GM12875 (cell line): Measurements from ENCODE around the gene THSD4.

Experiments used
- H3K4me3 ChIP-seq: one replicate; pipeline ENCODE4 v1.5.1; 2011; ENCODE audit warnings: low read depth, low read length, control low read depth
- TF ChIP-seq, protein P1 (sequence below): IDR thresholded peaks from 2 replicates; pipeline ENCODE4 v1.5.1; 2011; ENCODE audit warnings: low read depth, mild to moderate bottlenecking, control low read depth, inconsistent platforms, low read length, moderate library complexity, borderline replicate concordance; ENCODE audit not compliant: insufficient read depth

The THSD4 gene

DNA sequence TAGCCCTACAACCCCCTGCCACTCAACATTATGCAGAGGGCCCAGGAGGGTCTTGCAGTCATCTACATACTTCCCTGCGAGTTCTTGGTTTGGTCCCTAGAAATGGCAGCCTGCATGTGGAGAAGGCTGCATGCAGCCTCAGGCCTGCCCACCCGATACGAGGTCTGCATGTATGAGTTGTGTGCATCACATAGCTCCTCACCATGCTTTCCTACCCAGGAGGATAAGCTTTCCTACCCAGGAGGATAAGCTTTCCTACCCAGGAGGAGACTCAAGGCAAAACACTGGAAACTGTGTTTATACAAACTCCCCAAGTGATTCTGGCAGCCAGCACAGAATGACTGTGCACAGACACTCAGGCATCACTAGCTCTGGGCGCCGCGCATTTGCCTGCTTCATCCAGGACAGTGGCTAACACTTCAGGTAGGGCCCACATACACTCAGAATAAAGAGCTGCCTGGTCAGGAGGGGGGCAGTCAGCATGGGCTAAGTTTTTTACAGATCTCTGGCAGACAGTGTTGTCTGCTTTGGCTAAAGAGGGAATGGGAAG, 187.7 kb downstream of the THSD4 start:
- TF ChIP-seq, protein P1, sequence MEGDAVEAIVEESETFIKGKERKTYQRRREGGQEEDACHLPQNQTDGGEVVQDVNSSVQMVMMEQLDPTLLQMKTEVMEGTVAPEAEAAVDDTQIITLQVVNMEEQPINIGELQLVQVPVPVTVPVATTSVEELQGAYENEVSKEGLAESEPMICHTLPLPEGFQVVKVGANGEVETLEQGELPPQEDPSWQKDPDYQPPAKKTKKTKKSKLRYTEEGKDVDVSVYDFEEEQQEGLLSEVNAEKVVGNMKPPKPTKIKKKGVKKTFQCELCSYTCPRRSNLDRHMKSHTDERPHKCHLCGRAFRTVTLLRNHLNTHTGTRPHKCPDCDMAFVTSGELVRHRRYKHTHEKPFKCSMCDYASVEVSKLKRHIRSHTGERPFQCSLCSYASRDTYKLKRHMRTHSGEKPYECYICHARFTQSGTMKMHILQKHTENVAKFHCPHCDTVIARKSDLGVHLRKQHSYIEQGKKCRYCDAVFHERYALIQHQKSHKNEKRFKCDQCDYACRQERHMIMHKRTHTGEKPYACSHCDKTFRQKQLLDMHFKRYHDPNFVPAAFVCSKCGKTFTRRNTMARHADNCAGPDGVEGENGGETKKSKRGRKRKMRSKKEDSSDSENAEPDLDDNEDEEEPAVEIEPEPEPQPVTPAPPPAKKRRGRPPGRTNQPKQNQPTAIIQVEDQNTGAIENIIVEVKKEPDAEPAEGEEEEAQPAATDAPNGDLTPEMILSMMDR = no peak
- no peak overlapping the region for H3K4me3 ChIP-seq

DNA sequence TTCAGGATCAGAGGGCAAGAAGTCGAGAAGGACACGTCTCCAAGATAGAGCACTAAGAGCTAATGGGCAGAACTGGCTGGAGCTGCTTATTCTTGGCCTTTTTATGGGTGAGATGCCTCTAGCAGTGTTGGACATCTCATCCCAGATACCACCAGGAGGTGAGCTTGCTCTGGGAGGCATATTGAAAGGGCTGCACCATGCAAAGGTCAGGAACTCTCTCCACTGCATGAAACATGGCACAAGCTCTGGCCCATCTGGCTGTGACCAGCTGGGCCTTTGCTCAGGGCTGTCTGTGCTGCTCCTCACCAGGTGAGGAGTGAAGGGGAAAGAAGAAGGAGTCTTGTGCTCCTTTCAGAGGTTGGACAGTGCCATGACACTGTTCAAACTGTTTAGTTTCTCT, 188.7 kb downstream of the THSD4 start:
- H3K4me3 ChIP-seq = no peak overlapping the region
- TF ChIP-seq, protein P1 = no peak

DNA sequence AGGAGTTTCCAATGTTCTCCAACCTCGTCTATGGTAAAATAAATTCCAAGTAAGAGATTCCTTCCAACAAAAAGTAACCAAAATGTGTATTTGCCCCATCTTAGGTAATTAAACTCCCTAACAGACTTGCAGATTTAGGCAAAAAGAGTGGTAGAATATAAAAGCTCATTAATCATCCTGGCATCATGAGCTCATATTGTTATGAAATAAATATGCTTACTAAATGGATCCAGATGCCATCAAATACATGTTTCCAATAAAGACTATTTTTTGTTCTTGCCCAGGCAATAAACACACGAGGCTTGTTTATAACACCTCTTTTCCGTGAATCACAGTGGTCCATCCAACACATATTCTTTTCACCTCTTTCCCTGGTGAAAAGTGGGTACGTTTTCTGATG, 189.4 kb downstream of the THSD4 start:
- TF ChIP-seq, protein P1 = no peak
- no peak overlapping the region for H3K4me3 ChIP-seq

DNA sequence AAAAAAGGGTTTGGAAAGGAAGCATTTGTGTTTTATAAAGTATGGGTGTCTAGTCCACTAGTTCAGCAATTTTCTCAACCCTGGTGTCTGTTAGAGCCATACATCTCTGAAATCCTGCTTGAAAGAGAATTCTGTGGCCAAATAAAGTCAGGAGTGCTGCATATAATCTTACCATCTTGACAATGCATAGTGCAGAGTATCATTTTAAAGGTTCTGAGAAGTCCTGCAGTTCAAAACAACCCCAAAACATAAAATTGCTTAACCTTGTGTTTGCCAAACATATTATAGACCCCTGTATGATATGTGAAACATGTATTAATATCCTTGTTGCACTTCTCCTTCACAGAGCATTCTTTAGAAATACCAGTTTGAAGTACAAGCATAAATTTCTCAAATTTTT, 191.3 kb downstream of the THSD4 start:
- no peak overlapping the region for H3K4me3 ChIP-seq
- TF ChIP-seq, protein P1 = no peak

DNA sequence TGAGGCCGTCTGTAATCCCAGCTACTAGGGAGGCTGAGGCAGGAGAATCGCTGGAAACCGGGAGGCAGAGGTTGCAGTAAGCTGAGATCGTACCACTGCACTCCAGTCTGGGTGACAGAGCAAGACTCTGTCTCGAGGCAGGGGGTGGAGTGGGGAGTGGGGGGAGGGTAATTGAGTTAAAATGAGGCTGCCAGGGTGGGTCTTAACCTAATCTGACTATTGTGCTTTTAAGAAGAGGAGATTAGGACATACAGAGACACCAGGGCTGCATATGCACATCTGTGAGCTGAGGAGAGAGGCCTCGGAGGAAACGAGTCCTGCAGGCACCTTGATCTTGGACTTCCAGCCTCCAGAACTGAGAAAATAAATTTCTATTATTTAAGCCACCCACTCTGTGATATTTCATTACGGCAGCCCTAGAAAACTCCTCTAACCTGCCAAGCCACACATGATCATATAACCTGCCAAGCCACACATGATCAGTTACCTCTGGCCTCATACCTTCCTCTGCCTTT, 197.0 kb downstream of the THSD4 start:
- H3K4me3 ChIP-seq = no peak overlapping the region
- TF ChIP-seq, protein P1 = no peak

DNA sequence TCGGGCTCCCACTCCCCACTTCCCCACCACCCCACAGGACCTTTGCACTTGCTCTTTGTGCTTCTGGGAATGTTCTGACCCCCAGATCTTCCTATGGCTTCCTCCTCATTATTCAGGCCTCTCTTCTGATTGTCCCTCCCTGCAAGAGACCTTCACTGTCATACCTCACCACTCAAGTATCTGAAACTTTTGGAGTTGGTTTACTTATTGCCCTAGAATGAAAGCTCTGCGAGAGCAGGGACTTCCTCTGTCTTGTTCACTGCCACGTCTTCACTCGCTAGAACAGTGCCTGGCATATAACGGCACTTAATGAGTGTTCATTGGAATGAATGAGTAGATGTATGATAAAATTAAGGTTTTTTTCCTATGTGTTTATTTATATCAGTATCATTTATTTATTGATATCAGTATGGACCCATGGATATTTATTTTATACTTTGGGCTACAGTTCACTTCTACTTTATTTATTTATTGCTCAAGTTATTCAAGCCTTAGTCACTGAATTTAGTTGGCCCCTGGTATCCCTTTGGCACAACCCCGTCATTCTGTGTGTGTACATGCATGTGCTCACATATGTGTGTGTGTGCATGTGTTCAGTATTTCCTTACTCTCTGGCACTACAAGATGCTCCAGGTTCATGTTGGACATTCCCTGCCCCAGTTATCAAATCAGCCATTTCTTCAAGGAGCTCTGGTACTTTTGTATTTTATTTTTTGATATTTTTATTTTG, 197.6 kb downstream of the THSD4 start:
- TF ChIP-seq, protein P1 = no peak

DNA sequence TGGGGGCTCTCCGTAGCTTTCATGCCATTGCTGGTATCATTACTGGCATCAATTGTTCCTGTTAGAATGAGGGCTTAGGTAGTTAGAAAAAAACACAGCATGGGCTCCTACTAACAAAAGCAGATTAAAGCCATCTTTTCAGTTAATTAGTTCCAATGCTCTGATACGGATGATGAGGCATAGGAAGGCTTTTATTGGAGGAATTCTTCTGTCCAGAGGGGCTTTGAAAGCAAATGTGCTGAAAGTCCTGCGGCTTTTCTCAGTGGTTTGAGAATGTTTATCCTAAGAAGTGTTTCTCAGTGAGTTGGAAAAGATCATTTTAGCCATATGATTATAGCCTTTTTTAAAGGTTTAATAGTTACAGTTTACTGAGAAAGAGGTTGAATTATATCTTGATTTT, 198.5 kb downstream of the THSD4 start:
- TF ChIP-seq, protein P1 = no peak

More for the DNA sequence above, 197.6 kb downstream of the THSD4 start:
- no peak overlapping the region for H3K4me3 ChIP-seq

More for the DNA sequence above, 198.5 kb downstream of the THSD4 start:
- H3K4me3 ChIP-seq = no peak overlapping the region
